OCI-LY1 (cell line): ENCODE data around the gene CKAP2L.

Experiments
- H2AFZ ChIP-seq: fragments of 200-600 bp; sonication (generic), shearing (Covaris generic); 2 replicates; pipeline ENCODE4 v1.6.0; 2014; ENCODE audit warnings: antibody characterized with exemption, mild to moderate bottlenecking, low read length
- H3F3A ChIP-seq: fragments of 200-600 bp; sonication (generic), shearing (Covaris generic); 2 replicates; pipeline ENCODE4 v1.6.0; 2014; ENCODE audit warnings: mild to moderate bottlenecking, antibody characterized with exemption, low read length, moderate library complexity; ENCODE audit not compliant: insufficient read depth
- H3K27ac ChIP-seq: fragments of 200-600 bp; sonication (generic); 2 replicates; pipeline ENCODE4 v1.5.1; 2014; ENCODE audit warnings: low read length, mixed run types, mild to moderate bottlenecking, low read depth; ENCODE audit not compliant: poor library complexity, severe bottlenecking
- H3K27me3 ChIP-seq: fragments of 200-600 bp; sonication (generic); 2 replicates; pipeline ENCODE4 v1.6.0; 2014; ENCODE audit warnings: antibody characterized with exemption, mild to moderate bottlenecking, low read length, moderate library complexity; ENCODE audit not compliant: insufficient read depth
- H3K36me3 ChIP-seq: fragments of 200-600 bp; sonication (generic); 2 replicates; pipeline ENCODE4 v1.6.1; 2014; ENCODE audit warnings: mild to moderate bottlenecking, antibody characterized with exemption, low read length, moderate library complexity, mixed read lengths; ENCODE audit not compliant: insufficient read depth
- H3K4me1 ChIP-seq: fragments of 200-600 bp; sonication (generic); 2 replicates; pipeline ENCODE4 v1.5.1; 2014; ENCODE audit warnings: mild to moderate bottlenecking, low read length, moderate library complexity; ENCODE audit not compliant: insufficient read depth, severe bottlenecking
- H3K4me2 ChIP-seq: fragments of 200-600 bp; sonication (generic), shearing (Covaris generic); 2 replicates; pipeline ENCODE4 v1.6.1; 2014; ENCODE audit warnings: low read length
- H3K4me3 ChIP-seq: fragments of 200-600 bp; sonication (generic); 2 replicates; pipeline ENCODE4 v1.5.1; 2014; ENCODE audit warnings: low read length, low read depth, mild to moderate bottlenecking, mixed read lengths; ENCODE audit not compliant: poor library complexity, severe bottlenecking
- H3K79me2 ChIP-seq: fragments of 200-600 bp; shearing (Covaris generic); 2 replicates; pipeline ENCODE4 v1.6.1; 2016; ENCODE audit warnings: mixed run types, low read length, mixed read lengths; ENCODE audit not compliant: insufficient read depth
- H3K9ac ChIP-seq: fragments of 200-600 bp; sonication (generic), shearing (Covaris generic); 2 replicates; pipeline ENCODE4 v1.6.1; 2014; ENCODE audit warnings: mild to moderate bottlenecking, low read length, mixed read lengths
- H3K9me2 ChIP-seq: fragments of 200-600 bp; sonication (generic), shearing (Covaris generic); 2 replicates; pipeline ENCODE4 v1.6.1; 2014; ENCODE audit warnings: low read depth, mild to moderate bottlenecking, low read length, mixed read lengths
- H3K9me3 ChIP-seq: fragments of 200-600 bp; shearing (Covaris generic); 2 replicates; pipeline ENCODE4 v1.6.1; 2014; ENCODE audit warnings: low read length, mixed read lengths
- H4K20me1 ChIP-seq: fragments of 200-600 bp; sonication (generic), shearing (Covaris generic); 2 replicates; pipeline ENCODE4 v1.6.0; 2016; ENCODE audit warnings: mild to moderate bottlenecking, low read length; ENCODE audit not compliant: insufficient read depth
- CTCF ChIP-seq: fragments of 200-600 bp; sonication (generic), shearing (Covaris generic); IDR thresholded peaks from 2 replicates; pipeline ENCODE4 v1.5.1; 2017; ENCODE audit warnings: mild to moderate bottlenecking, antibody characterized with exemption, low read length, moderate library complexity, mixed read lengths
- EZH2 ChIP-seq: fragments of 200-600 bp; sonication (generic), shearing (Covaris generic); IDR thresholded peaks from 2 replicates; pipeline ENCODE4 v1.8.0; 2017; ENCODE audit warnings: borderline replicate concordance, mixed run types, mild to moderate bottlenecking, antibody characterized with exemption, low read length, moderate library complexity, mixed read lengths

Gene CKAP2L

GRCh38 chr2:112784199-112785189 is 20.1 kb upstream of the CKAP2L start, which contains the start of gene IL1A:
Gene IL1A (minus strand): TSS chr2:112784493. CDS start chr2:112783770, 723 bp downstream.
- Histone ChIP-seq H3K4me2 (no peak within 1 kb of the TSS), H4K20me1 (no peaks in the 10 kb centered on the region), H2AFZ (no peak within 1 kb of the TSS)

GRCh38 chr2:112783187-112783714 is 18.8 kb upstream of the CKAP2L start:
- H3K79me2 ChIP-seq, result no peaks in the 10 kb centered on the region
- H3F3A ChIP-seq, result no peaks in the 10 kb centered on the region
- H3K9me3 ChIP-seq, result no peaks in the 10 kb centered on the region
- TF ChIP-seq EZH2 (no peak), CTCF (no peak)
- H3K4me3 ChIP-seq, result no peak overlapping the region
- no peak overlapping the region for H3K4me2 ChIP-seq
- H4K20me1 ChIP-seq, result no peaks in the 10 kb centered on the region
- H3K36me3 ChIP-seq, result no peaks in the 10 kb centered on the region
- no peak overlapping the region for H3K27ac ChIP-seq
- no peaks in the 10 kb centered on the region for H3K4me1 ChIP-seq
- no peaks in the 10 kb centered on the region for H3K27me3 ChIP-seq
- H2AFZ ChIP-seq, result no peak overlapping the region
- no peak overlapping the region for H3K9ac ChIP-seq
- H3K9me2 ChIP-seq, result no peaks in the 10 kb centered on the region

More at GRCh38 chr2:112784199-112785189, 20.1 kb upstream of the CKAP2L start, which contains the start of gene IL1A:
- TF ChIP-seq EZH2 (no peak), CTCF (no peak)
- Histone ChIP-seq H3K27ac (no peak within 1 kb of the TSS), H3K4me1 (no peaks in the 10 kb centered on the region), H3K79me2 (no peaks in the 10 kb centered on the region), H3K36me3 (no peaks in the 10 kb centered on the region), H3F3A (no peaks in the 10 kb centered on the region), H3K9me2 (no peaks in the 10 kb centered on the region), H3K9ac (no peak within 1 kb of the TSS), H3K27me3 (no peaks in the 10 kb centered on the region), H3K4me3 (no peak within 1 kb of the TSS), H3K9me3 (no peaks in the 10 kb centered on the region)

GRCh38 chr2:112782234-112782799 is 17.9 kb upstream of the CKAP2L start:
- Histone ChIP-seq H3K4me3 (no peak overlapping the region), H3K9me3 (no peaks in the 10 kb centered on the region), H3K4me1 (no peaks in the 10 kb centered on the region), H3K9me2 (no peaks in the 10 kb centered on the region), H3F3A (no peaks in the 10 kb centered on the region), H3K36me3 (no peaks in the 10 kb centered on the region), H4K20me1 (no peaks in the 10 kb centered on the region), H3K79me2 (no peaks in the 10 kb centered on the region), H3K9ac (no peak overlapping the region), H3K27me3 (no peaks in the 10 kb centered on the region), H3K27ac (no peak overlapping the region), H3K4me2 (no peak overlapping the region), H2AFZ (no peak overlapping the region)
- no peak for TF ChIP-seq CTCF
- no peak for TF ChIP-seq EZH2
